ENCODE results near the gene ESAM. TPM values are rescaled to one million over a fixed set of nuclear protein-coding genes. Genes with fewer than 3 reads are reported as not detected.

Gene ESAM
- total RNA-seq, 6 experiments from 2014 or later = 6.1 to 15.3 (median 9.7) TPM

DNA sequence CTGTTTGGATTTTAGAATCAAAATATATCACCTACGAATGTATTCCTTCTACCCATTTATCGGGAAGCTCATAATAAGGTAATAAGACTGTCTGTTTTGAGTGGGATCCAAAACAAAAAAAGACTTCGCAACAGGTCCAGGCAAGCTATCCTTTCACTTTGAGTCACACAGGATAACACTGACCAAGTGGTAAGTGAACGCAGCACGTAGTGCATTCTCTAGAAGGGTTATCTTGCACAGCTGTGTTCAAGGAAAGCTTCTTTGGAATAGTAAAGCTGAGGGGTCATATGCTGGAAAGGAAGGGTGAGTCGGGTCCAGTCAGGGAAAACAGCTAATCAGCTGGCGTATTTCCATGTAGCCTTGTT, 44.7 kb downstream of the ESAM start:
- ATAC-seq (peak; percentile 54 to 82 (median 72)), DNase-seq (no peak)
- Histone ChIP-seq H3K27ac (no peak overlapping the region), H3K9me3 (no peaks in the 10 kb centered on the region), H3K36me3 (no peaks in the 10 kb centered on the region), H3K27me3 (peaks cover 0 to 6% of the 10 kb centered on the region in 2 donors), H3K4me1 (peaks cover 0 to 12% (median 0%) of the 10 kb centered on the region in 4 donors), H3K4me3 (no peak overlapping the region)
- 28% methylated on average over 7 of the region's 7 CpGs for WGBS (ENCODE audit: insufficient coverage, low coverage, low lambda C conversion rate, missing lambda C conversion rate)
- intact Hi-C loops (cut with DNase I) = no loop called here
- no peak for TF ChIP-seq POLR2A (IDR thresholded peaks at IDR 0.05)
- TF ChIP-seq, protein P1, sequence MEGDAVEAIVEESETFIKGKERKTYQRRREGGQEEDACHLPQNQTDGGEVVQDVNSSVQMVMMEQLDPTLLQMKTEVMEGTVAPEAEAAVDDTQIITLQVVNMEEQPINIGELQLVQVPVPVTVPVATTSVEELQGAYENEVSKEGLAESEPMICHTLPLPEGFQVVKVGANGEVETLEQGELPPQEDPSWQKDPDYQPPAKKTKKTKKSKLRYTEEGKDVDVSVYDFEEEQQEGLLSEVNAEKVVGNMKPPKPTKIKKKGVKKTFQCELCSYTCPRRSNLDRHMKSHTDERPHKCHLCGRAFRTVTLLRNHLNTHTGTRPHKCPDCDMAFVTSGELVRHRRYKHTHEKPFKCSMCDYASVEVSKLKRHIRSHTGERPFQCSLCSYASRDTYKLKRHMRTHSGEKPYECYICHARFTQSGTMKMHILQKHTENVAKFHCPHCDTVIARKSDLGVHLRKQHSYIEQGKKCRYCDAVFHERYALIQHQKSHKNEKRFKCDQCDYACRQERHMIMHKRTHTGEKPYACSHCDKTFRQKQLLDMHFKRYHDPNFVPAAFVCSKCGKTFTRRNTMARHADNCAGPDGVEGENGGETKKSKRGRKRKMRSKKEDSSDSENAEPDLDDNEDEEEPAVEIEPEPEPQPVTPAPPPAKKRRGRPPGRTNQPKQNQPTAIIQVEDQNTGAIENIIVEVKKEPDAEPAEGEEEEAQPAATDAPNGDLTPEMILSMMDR (IDR thresholded peaks at IDR 0.05) = no peak

DNA sequence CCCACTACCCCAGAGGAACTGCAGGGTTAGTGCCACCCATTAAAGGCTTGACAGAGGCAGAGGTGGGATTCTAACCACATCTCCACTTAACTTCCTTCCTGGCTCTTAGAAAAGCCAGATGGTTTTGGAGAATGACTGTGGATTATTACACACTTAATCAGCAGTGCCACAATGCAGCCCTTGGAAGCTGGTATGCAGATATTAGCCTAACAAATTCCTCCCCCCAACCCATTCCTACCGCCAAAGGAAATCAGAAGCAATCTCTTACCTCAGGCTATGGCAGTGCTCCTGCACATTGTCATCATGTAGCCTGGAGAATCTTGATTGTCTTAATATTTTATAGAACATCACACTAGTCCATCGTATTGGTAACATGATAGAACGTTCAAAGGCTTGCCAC, 45.5 kb downstream of the ESAM start:
- DNase-seq = no peak
- Histone ChIP-seq H3K27ac (no peak overlapping the region), H3K9me3 (no peaks in the 10 kb centered on the region), H3K27me3 (peaks cover 0 to 6% of the 10 kb centered on the region in 2 donors), H3K4me1 (peaks cover 0 to 12% (median 0%) of the 10 kb centered on the region in 4 donors), H3K36me3 (no peaks in the 10 kb centered on the region), H3K4me3 (no peak overlapping the region)
- TF ChIP-seq POLR2A (IDR thresholded peaks at IDR 0.05) = no peak
- TF ChIP-seq, protein P1 (IDR thresholded peaks at IDR 0.05) = no peak
- WGBS (ENCODE audit: insufficient coverage, low coverage, low lambda C conversion rate, missing lambda C conversion rate) = 55% methylated on average over 3 of the region's 3 CpGs
- no peak for ATAC-seq
- intact Hi-C loops (cut with DNase I) = no loop called here

DNA sequence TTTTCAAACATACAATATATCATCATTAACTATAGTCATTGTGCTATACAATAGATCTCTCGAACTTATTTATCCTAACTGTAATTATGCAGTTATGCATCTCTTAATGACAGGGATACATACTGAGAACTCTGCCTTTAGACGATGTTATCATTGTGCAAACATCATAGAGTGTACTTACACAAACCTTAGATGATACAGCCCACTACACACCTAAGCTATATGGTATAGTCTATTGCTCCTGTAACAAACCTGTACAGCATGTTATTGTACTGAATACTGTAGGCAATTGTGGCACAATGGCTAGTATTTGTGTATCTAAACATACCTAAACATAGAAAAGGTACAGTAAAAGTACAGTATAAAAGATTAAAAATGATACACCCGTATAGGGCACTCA, 49.7 kb downstream of the ESAM start:
- no peak overlapping the region for H3K4me3 ChIP-seq
- H3K27ac ChIP-seq = no peak overlapping the region
- no peak for DNase-seq
- no peaks in the 10 kb centered on the region for H3K9me3 ChIP-seq
- no peaks in the 10 kb centered on the region for H3K36me3 ChIP-seq
- WGBS (ENCODE audit: insufficient coverage, low coverage, low lambda C conversion rate, missing lambda C conversion rate) = 49% methylated on average over 3 of the region's 3 CpGs
- ATAC-seq = no peak
- H3K4me1 ChIP-seq = no peaks in the 10 kb centered on the region
- H3K27me3 ChIP-seq = no peaks in the 10 kb centered on the region
- intact Hi-C loops (cut with DNase I) = no loop called here
- TF ChIP-seq POLR2A (IDR thresholded peaks at IDR 0.05) = no peak
- TF ChIP-seq, protein P1 (IDR thresholded peaks at IDR 0.05) = no peak

DNA sequence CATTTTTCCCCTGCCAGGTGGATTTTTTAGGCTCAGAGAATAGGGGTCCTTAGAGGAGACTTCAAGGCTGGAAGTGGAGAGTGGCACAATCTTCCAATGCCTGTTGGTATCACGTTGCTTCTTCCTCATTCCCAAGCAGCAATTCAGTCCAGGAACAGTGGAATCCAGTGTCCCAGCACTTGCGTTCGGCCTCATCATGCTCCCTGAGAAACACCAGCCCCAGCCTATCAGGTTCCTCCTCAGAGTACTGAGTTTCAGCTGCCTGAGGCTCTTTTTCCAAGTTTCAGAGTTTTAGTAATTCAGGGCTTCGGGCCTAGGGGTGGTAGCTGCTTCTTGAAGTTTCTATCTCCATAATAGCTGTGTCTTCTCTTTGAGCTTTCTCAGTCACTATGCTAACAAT, 54.3 kb downstream of the ESAM start:
- 79% methylated on average over 4 of the region's 4 CpGs for WGBS (ENCODE audit: insufficient coverage, low coverage, low lambda C conversion rate, missing lambda C conversion rate)
- Histone ChIP-seq H3K4me3 (no peak overlapping the region), H3K9me3 (no peaks in the 10 kb centered on the region), H3K27me3 (no peaks in the 10 kb centered on the region), H3K27ac (no peak overlapping the region), H3K4me1 (no peaks in the 10 kb centered on the region), H3K36me3 (no peaks in the 10 kb centered on the region)
- TF ChIP-seq, protein P1 (IDR thresholded peaks at IDR 0.05) = no peak
- no peak for TF ChIP-seq POLR2A (IDR thresholded peaks at IDR 0.05)
- ATAC-seq (no peak), DNase-seq (no peak)
- intact Hi-C loops (cut with DNase I) = no loop called here

Other genes starting within 250 kb of the ESAM start
- not detected for gene OR8B12, start 218.6 kb downstream of the ESAM start, total RNA-seq
- not detected for gene OR8A1, start 192.3 kb downstream of the ESAM start, total RNA-seq
- gene PANX3, start 150.9 kb downstream of the ESAM start, total RNA-seq = not detected
- 10 to 100 TPM; 13.3 to 20.5 (median 17.9) TPM for gene TBRG1, start 139.4 kb downstream of the ESAM start, total RNA-seq
- gene SIAE, start 88.6 kb downstream of the ESAM start, total RNA-seq = 10 to 100 TPM; 30.9 to 56.8 (median 35.6) TPM
- 1 to 10 TPM in 3 of 6 experiments, under 1 TPM in 3; 0.23 to 4.0 (median 1.2) TPM for gene SPA17, start 88.4 kb downstream of the ESAM start, total RNA-seq
- 1 to 10 TPM in 3 of 6 experiments, under 1 TPM in 2, not detected in 1; 0.43 to 4.6 (median 1.4) TPM for gene NRGN, start 22.3 kb downstream of the ESAM start, total RNA-seq
- 1 to 10 TPM in 2 of 6 experiments, under 1 TPM in 3, not detected in 1; 0.68 to 1.4 (median 0.83) TPM for gene VSIG2, start 10.0 kb downstream of the ESAM start, total RNA-seq
- 1 to 10 TPM; 2.6 to 4.7 (median 3.6) TPM for gene MSANTD2, start 38.1 kb upstream of the ESAM start, total RNA-seq
- gene ROBO3, start 103.1 kb upstream of the ESAM start, total RNA-seq = 1 to 10 TPM in 5 of 6 experiments, under 1 TPM in 1; 0.80 to 3.6 (median 1.8) TPM
- gene ROBO4, start 135.6 kb upstream of the ESAM start, total RNA-seq = 10 to 100 TPM in 3 of 6 experiments, 1 to 10 TPM in 3; 3.6 to 18.8 (median 9.0) TPM
- gene HEPN1, start 157.0 kb upstream of the ESAM start, total RNA-seq = under 1 TPM in 1 of 6 experiments, not detected in 5; 0.18 TPM
- gene HEPACAM, start 173.8 kb upstream of the ESAM start, total RNA-seq = 10 to 100 TPM in 1 of 6 experiments, 1 to 10 TPM in 4, under 1 TPM in 1; 0.30 to 30.8 (median 2.3) TPM
- 1 to 10 TPM in 2 of 6 experiments, under 1 TPM in 4; 0.57 to 1.8 (median 0.70) TPM for gene CCDC15, start 191.9 kb upstream of the ESAM start, total RNA-seq

Measured in right lobe of liver (tissue), 6 donors.